ENCODE measurements around the gene FJX1. TPM values are rescaled to one million over a fixed set of nuclear protein-coding genes. Genes with fewer than 3 reads are reported as not detected.

FJX1 gene
- total RNA-seq, 1 donor from 2014 or later = 0.73 TPM

GRCh38 chr11:35594680-35595079, 23.6 kb upstream of the FJX1 start:
- Mint-ChIP-seq H3K4me1 (no peaks in the 10 kb centered on the region), H3K27me3 (peaks cover 16% of the 10 kb centered on the region), H3K27ac (no peak overlapping the region), H3K9me3 (no peaks in the 10 kb centered on the region), H3K4me3 (no peak overlapping the region), H3K36me3 (ENCODE audit: low read depth) (no peaks in the 10 kb centered on the region)
- DNase-seq = no peak
- intact Hi-C loops (cut with micrococcal nuclease) = no loop called here
- ATAC-seq (ENCODE audit: low read depth) = no peak
- ChIA-PET CTCF (no interaction called here), POLR2A (no interaction called here)
- no peak for TF ChIP-seq CTCF (IDR thresholded peaks at IDR 0.05)

- Mint-ChIP-seq H3K4me3 (no peak overlapping the region), H3K4me1 (no peaks in the 10 kb centered on the region), H3K27ac (no peak overlapping the region), H3K36me3 (ENCODE audit: low read depth) (no peaks in the 10 kb centered on the region), H3K9me3 (no peaks in the 10 kb centered on the region), H3K27me3 (peaks cover 26% of the 10 kb centered on the region)
- CTCF ChIA-PET = no interaction called here
- POLR2A ChIA-PET = no interaction called here
- intact Hi-C loops (cut with micrococcal nuclease) = no loop called here
- DNase-seq (no peak), ATAC-seq (ENCODE audit: low read depth) (peak; percentile 10)
- TF ChIP-seq CTCF (IDR thresholded peaks at IDR 0.05) = no peak
These were observed 19.8 kb upstream of the FJX1 start for GRCh38 chr11:35598254-35599125.

GRCh38 chr11:35600331-35600838, 17.9 kb upstream of the FJX1 start:
- H3K4me1 Mint-ChIP-seq = no peaks in the 10 kb centered on the region
- ChIA-PET POLR2A (no interaction called here), CTCF (no interaction called here)
- no peak overlapping the region for H3K4me3 Mint-ChIP-seq
- H3K9me3 Mint-ChIP-seq = no peaks in the 10 kb centered on the region
- intact Hi-C loops (cut with micrococcal nuclease) = no loop called here
- DNase-seq = no peak
- no peak for TF ChIP-seq CTCF (IDR thresholded peaks at IDR 0.05)
- ATAC-seq (ENCODE audit: low read depth) = no peak
- peaks cover 27% of the 10 kb centered on the region for H3K27me3 Mint-ChIP-seq
- H3K36me3 Mint-ChIP-seq (ENCODE audit: low read depth) = no peaks in the 10 kb centered on the region
- no peak overlapping the region for H3K27ac Mint-ChIP-seq

- ChIA-PET CTCF (no interaction called here), POLR2A (no interaction called here)
- peaks cover 31% of the 10 kb centered on the region for H3K27me3 Mint-ChIP-seq
- DNase-seq (no peak), ATAC-seq (ENCODE audit: low read depth) (no peak)
- intact Hi-C loops (cut with micrococcal nuclease) = no loop called here
- H3K9me3 Mint-ChIP-seq = no peaks in the 10 kb centered on the region
- no peak overlapping the region for H3K27ac Mint-ChIP-seq
- H3K4me1 Mint-ChIP-seq = no peaks in the 10 kb centered on the region
- no peak for TF ChIP-seq CTCF (IDR thresholded peaks at IDR 0.05)
- H3K36me3 Mint-ChIP-seq (ENCODE audit: low read depth) = no peaks in the 10 kb centered on the region
- H3K4me3 Mint-ChIP-seq = no peak overlapping the region
These were observed 16.0 kb upstream of the FJX1 start for GRCh38 chr11:35602160-35602793.

- TF ChIP-seq CTCF (IDR thresholded peaks at IDR 0.05) = no peak
- Mint-ChIP-seq H3K9me3 (no peaks in the 10 kb centered on the region), H3K27me3 (peaks cover 37% of the 10 kb centered on the region), H3K27ac (no peak overlapping the region), H3K4me1 (no peaks in the 10 kb centered on the region), H3K36me3 (ENCODE audit: low read depth) (no peaks in the 10 kb centered on the region), H3K4me3 (no peak overlapping the region)
- ChIA-PET POLR2A (no interaction called here), CTCF (no interaction called here)
- ATAC-seq (ENCODE audit: low read depth) = no peak
- no peak for DNase-seq
- intact Hi-C loops (cut with micrococcal nuclease) = no loop called here
These were observed 15.3 kb upstream of the FJX1 start for GRCh38 chr11:35602979-35603378.

Measured in activated B cell treated with CpG ODN at 0.5 μM for 24 hours (primary cell).